GM19239 (cell line): ENCODE measurements around the gene MLLT10.

Experiments used
- DNase-seq: peaks from one replicate; pipeline ENCODE4 v3.0.0; 2011; ENCODE audit warnings: low spot score; ENCODE audit not compliant: insufficient read length
- FAIRE-seq: peaks from 2 replicates; lab custom pipeline; 2011; peaks lifted over from hg19 to GRCh38; lab: Jason Lieb, UNC

The MLLT10 gene

GRCh38 chr10:21515361-21516241 lies 18.4 kb upstream of the MLLT10 start:
- no peak for FAIRE-seq
- DNase-seq = no peak

- DNase-seq (no peak), FAIRE-seq (no peak)
These were observed 17.5 kb upstream of the MLLT10 start for GRCh38 chr10:21516242-21517131.

GRCh38 chr10:21517134-21518031 lies 16.6 kb upstream of the MLLT10 start:
- FAIRE-seq (peak; percentile 35), DNase-seq (no peak)

- DNase-seq (no peak), FAIRE-seq (peak; percentile 8)
These were observed 15.8 kb upstream of the MLLT10 start for GRCh38 chr10:21518149-21518640.

GRCh38 chr10:21518641-21519396 lies 15.2 kb upstream of the MLLT10 start:
- FAIRE-seq (peak; percentile 28), DNase-seq (no peak)

- DNase-seq = no peak
These were observed 14.6 kb upstream of the MLLT10 start for GRCh38 chr10:21519397-21519933.

GRCh38 chr10:21519941-21520436 lies 14.0 kb upstream of the MLLT10 start:
- FAIRE-seq = peak; percentile 90
- no peak for DNase-seq

More at GRCh38 chr10:21519397-21519933, 14.6 kb upstream of the MLLT10 start:
- no peak for FAIRE-seq

GRCh38 chr10:21520509-21520908 lies 13.5 kb upstream of the MLLT10 start:
- no peak for FAIRE-seq

GRCh38 chr10:21520949-21521348 lies 13.1 kb upstream of the MLLT10 start:
- DNase-seq = no peak
- FAIRE-seq = no peak

More at GRCh38 chr10:21520509-21520908, 13.5 kb upstream of the MLLT10 start:
- DNase-seq = no peak

GRCh38 chr10:21521751-21522533 lies 12.1 kb upstream of the MLLT10 start:
- DNase-seq = no peak
- FAIRE-seq = no peak

- FAIRE-seq = no peak
- DNase-seq = no peak
These were observed 11.2 kb upstream of the MLLT10 start for GRCh38 chr10:21522631-21523406.

- FAIRE-seq (no peak), DNase-seq (no peak)
These were observed 10.4 kb upstream of the MLLT10 start for GRCh38 chr10:21523557-21524008.

- DNase-seq = no peak
- FAIRE-seq = no peak
These were observed 9.9 kb upstream of the MLLT10 start for GRCh38 chr10:21524131-21524525.

- FAIRE-seq = peak; percentile 82
- DNase-seq = no peak
These were observed 9.3 kb upstream of the MLLT10 start for GRCh38 chr10:21524526-21525366.

- DNase-seq (no peak), FAIRE-seq (peak; percentile 86)
These were observed 8.5 kb upstream of the MLLT10 start, which contains the start of gene SKIDA1 for GRCh38 chr10:21525367-21526187. TSS of gene SKIDA1 (minus strand) at chr10:21525682. CDS start at chr10:21517822, 7,860 bp downstream.
